Measurements from ENCODE around the gene DEAF1.

The DEAF1 gene

DNA sequence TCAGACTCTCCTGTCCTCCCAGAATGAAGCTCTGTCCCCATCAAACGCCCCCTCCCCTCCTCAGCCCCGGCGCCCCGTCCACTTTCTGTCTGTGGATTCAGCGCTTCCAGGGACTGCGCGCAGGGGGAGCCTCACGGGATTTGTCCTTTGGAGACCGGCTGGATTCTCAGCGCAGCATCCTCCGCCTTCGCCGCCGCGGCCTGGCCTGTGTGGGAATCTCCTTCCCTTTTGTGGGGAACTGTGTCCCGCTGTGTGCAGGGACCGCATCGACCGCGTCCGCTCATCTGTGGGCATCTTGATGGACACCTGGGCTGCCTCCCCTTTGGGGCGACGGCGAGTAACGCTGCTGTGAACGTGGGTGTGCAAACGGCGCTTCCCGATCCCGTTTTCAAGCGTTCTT is 67.0 kb downstream of the DEAF1 start:
- TF ChIP-seq POLR2AphosphoS5 (IDR thresholded peaks at IDR 0.05; ENCODE audit: low read depth, low read length) (no peak), TAF1 (IDR thresholded peaks at IDR 0.05; ENCODE audit: borderline replicate concordance, insufficient read depth, low read length) (no peak)

DNA sequence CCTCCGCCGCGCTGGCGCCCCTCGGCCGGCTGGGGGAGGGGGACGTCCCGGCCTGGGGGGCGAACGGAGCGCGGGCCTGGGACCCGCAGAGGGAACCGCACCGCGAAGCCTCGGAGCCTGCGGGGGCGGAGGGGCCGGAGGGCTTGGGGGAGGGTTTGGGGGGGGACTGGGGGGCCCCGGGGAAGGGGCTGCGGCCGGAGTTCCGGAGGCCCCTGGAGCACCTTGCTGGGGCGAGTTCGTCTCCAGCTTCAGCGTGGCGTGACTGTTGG is 67.8 kb downstream of the DEAF1 start:
- TF ChIP-seq, protein P1, sequence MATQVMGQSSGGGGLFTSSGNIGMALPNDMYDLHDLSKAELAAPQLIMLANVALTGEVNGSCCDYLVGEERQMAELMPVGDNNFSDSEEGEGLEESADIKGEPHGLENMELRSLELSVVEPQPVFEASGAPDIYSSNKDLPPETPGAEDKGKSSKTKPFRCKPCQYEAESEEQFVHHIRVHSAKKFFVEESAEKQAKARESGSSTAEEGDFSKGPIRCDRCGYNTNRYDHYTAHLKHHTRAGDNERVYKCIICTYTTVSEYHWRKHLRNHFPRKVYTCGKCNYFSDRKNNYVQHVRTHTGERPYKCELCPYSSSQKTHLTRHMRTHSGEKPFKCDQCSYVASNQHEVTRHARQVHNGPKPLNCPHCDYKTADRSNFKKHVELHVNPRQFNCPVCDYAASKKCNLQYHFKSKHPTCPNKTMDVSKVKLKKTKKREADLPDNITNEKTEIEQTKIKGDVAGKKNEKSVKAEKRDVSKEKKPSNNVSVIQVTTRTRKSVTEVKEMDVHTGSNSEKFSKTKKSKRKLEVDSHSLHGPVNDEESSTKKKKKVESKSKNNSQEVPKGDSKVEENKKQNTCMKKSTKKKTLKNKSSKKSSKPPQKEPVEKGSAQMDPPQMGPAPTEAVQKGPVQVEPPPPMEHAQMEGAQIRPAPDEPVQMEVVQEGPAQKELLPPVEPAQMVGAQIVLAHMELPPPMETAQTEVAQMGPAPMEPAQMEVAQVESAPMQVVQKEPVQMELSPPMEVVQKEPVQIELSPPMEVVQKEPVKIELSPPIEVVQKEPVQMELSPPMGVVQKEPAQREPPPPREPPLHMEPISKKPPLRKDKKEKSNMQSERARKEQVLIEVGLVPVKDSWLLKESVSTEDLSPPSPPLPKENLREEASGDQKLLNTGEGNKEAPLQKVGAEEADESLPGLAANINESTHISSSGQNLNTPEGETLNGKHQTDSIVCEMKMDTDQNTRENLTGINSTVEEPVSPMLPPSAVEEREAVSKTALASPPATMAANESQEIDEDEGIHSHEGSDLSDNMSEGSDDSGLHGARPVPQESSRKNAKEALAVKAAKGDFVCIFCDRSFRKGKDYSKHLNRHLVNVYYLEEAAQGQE (IDR thresholded peaks at IDR 0.05; ENCODE audit: insufficient read depth in 1 of 2, low read depth in 2 of 2, low read length in 2 of 2) = no peak
- TF ChIP-seq TAF1 (IDR thresholded peaks at IDR 0.05; ENCODE audit: borderline replicate concordance, insufficient read depth, low read length) (no peak), POLR2AphosphoS5 (IDR thresholded peaks at IDR 0.05; ENCODE audit: low read depth, low read length) (no peak), FOXP2 (optimal IDR thresholded peaks at IDR 0.05; ENCODE audit: borderline replicate concordance, extremely low read depth, extremely low read length, insufficient read depth) (no peak), SIN3A (IDR thresholded peaks at IDR 0.05; ENCODE audit: borderline replicate concordance, insufficient read depth, low read length) (no peak)

DNA sequence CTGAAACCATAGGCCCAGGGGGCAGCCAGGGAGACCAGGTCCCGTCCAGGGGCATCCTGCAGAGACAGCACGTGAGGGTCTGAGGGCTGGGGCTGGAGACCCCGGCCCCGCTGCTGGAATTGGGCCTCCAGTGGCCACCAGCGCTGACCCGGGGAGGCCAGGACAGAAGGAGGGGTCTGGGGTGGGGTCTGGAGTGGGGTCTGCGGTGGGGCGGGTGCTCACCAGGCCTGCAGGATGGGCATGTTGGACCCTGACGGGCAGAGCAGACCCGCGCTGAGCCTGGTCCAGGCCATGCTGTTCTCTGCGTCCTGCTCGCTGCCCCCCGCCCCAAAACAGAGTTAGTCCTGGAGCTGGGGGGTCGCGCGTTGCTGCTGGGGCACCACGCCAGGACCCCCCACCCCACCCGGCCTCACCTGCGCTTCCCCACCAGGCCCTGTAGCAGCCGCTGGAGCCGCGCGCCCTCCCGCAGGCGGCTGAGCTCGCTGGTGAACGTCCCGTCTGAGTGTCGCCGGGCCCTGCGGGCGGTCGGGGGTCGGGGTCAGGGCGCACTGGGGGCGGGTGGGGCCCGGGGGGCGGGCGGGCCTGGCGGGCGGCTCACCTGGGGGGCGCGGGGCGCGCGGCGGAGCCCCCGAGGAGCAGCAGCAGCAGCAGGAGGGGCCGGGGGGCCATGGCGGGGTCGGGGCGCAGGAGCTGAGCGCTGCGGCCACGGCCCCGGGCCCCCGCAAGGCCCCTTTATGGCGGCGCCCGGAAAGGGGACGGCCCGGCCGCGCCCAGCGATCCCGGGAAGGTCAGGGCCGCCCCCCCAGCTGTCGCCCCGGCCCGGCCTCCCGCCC is 68.3 kb downstream of the DEAF1 start, which contains the start of gene SCT:
Gene SCT (minus strand): TSS at position 707 of the 833 bp plus-strand sequence. CDS start 38 bp downstream, at position 669.
- TF ChIP-seq, protein P1 (IDR thresholded peaks at IDR 0.05; ENCODE audit: insufficient read depth in 1 of 2, low read depth in 2 of 2, low read length in 2 of 2) = no peak
- TF ChIP-seq TAF1 (IDR thresholded peaks at IDR 0.05; ENCODE audit: borderline replicate concordance, insufficient read depth, low read length) = no peak
- no peak for TF ChIP-seq SIN3A (IDR thresholded peaks at IDR 0.05; ENCODE audit: borderline replicate concordance, insufficient read depth, low read length)
- no peak for TF ChIP-seq FOXP2 (optimal IDR thresholded peaks at IDR 0.05; ENCODE audit: borderline replicate concordance, extremely low read depth, extremely low read length, insufficient read depth)

DNA sequence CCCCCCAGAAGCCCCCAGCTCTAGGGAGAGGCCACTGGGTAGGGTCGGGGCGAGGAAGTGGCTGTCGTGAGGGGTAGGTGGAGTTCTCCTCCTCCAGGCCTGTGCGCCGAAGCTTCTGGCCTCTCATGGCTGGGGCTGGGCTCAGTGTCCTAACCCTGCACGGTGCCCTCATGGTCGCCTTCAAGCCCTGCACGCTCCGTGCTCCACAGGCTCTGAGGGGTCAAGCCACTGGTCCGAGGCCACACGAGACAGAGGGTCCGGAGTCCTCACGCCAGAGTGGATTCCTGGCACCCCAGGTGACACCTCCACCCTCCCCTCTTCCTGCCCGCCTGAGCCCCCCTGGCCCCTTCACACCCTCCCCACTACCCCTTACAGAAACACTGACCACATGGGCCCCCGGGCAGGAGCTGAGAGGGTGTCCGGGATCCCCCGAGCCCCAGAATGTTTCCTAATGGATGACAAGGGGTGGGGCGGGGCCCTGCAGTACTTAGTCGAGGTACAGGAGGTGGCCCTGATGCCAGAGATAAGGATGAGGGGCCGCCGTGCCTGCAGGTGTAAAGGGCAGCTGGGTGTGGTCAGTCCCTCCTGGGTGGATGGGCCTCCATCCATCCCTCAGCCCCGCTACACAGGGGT is 69.3 kb downstream of the DEAF1 start:
- TF ChIP-seq FOXP2 (optimal IDR thresholded peaks at IDR 0.05; ENCODE audit: borderline replicate concordance, extremely low read depth, extremely low read length, insufficient read depth) (no peak), POLR2AphosphoS5 (IDR thresholded peaks at IDR 0.05; ENCODE audit: low read depth, low read length) (no peak), TAF1 (IDR thresholded peaks at IDR 0.05; ENCODE audit: borderline replicate concordance, insufficient read depth, low read length) (no peak), SIN3A (IDR thresholded peaks at IDR 0.05; ENCODE audit: borderline replicate concordance, insufficient read depth, low read length) (no peak)
- TF ChIP-seq, protein P1 (IDR thresholded peaks at IDR 0.05; ENCODE audit: insufficient read depth in 1 of 2, low read depth in 2 of 2, low read length in 2 of 2) = no peak

DNA sequence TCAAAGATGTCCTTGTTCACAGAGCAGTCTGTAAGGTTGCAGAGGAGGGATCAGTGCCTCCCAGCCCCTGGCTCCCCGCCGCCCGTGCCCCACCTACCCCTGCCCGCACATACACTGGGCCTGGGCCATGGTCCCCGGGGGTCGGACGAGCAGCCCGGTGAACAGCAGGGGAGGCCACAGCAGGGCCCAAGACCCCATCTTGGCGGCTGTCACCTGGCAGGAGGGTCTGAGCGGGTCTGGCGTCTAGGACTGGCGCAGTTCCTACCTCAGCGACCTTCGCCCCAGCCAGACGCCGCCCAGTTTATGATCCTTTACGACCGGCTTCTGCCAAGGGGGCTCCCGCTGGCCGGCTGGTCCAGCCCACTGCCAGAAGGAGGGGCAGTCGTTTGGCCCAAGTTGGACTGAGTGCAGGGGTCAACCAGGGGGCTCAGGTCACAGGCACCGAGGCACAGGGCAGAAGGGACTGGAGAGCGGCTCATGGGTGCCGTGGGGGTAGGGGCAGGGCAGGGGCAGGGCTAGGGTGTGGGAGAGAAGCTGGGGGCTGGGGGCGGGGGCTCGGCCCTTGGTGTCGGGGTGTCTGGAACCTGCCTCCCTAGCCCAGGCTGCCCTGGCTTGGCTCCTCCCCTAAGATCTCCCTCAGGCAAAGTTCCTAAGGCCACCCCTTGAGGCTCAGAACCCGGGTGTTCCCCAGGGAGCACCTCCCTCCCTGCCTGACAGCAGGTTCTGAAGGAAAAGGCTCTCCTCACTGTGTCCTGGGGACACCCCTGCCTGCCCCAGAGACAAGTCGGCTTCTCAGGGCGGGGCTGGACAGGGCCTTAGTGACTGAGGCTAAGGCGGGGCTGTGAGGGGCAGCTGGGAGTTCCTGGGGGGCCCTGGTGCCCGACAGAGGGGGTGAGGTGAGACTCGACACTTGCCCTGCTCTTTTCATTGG is 70.1 kb downstream of the DEAF1 start, which contains the start of gene CDHR5:
Gene CDHR5 (minus strand): TSS at position 251 of the 931 bp plus-strand sequence. CDS start 53 bp downstream, at position 198.
- TF ChIP-seq TAF1 (IDR thresholded peaks at IDR 0.05; ENCODE audit: borderline replicate concordance, insufficient read depth, low read length) = no peak
- TF ChIP-seq FOXP2 (optimal IDR thresholded peaks at IDR 0.05; ENCODE audit: borderline replicate concordance, extremely low read depth, extremely low read length, insufficient read depth) = no peak
- no peak for TF ChIP-seq SIN3A (IDR thresholded peaks at IDR 0.05; ENCODE audit: borderline replicate concordance, insufficient read depth, low read length)
- TF ChIP-seq, protein P1 (IDR thresholded peaks at IDR 0.05; ENCODE audit: insufficient read depth in 1 of 2, low read depth in 2 of 2, low read length in 2 of 2) = no peak
- no peak for TF ChIP-seq POLR2AphosphoS5 (IDR thresholded peaks at IDR 0.05; ENCODE audit: low read depth, low read length)

Measured in PFSK-1 (cell line).